NB4 (cell line): ENCODE results near the gene CD164L2.

ENCODE experiments used
- DNase-seq: peaks from one replicate; pipeline ENCODE4 v3.0.0; 2010; ENCODE audit warnings: low read depth
- H3K4me3 ChIP-seq: one replicate; pipeline ENCODE4 v1.5.1; 2011; ENCODE audit warnings: mild to moderate bottlenecking, low read depth, low read length, moderate library complexity
- CTCF ChIP-seq: IDR thresholded peaks from one replicate; pipeline ENCODE4 v1.5.1; 2012; ENCODE audit warnings: low read depth, low read length
- MAX ChIP-seq: IDR thresholded peaks from 2 replicates; pipeline ENCODE4 v1.6.1; 2011; ENCODE audit warnings: low read depth, low read length
- MYC ChIP-seq: IDR thresholded peaks from 2 replicates; pipeline ENCODE4 v1.6.1; 2011; ENCODE audit warnings: low read depth, low read length
- POLR2A ChIP-seq: IDR thresholded peaks from 2 replicates; pipeline ENCODE4 v1.6.1; 2011; ENCODE audit warnings: mild to moderate bottlenecking; ENCODE audit not compliant: insufficient read length; ENCODE audit errors: extremely low read depth

The CD164L2 gene

GRCh38 chr1:27383661-27384060 lies 528 bp upstream of the CD164L2 start:
- no peak for DNase-seq
- TF ChIP-seq POLR2A, result no peak
- no peak for TF ChIP-seq MAX
- no peak for TF ChIP-seq CTCF
- no peak overlapping the region for H3K4me3 ChIP-seq

- no peak for DNase-seq
- H3K4me3 ChIP-seq, result no peak overlapping the region
- TF ChIP-seq CTCF (no peak), MAX (no peak), POLR2A (no peak), MYC (no peak)
These were observed 967 bp downstream of the CD164L2 start for GRCh38 chr1:27381969-27382762.

- H3K4me3 ChIP-seq, result no peak overlapping the region
- TF ChIP-seq MYC (no peak), MAX (no peak), POLR2A (no peak), CTCF (no peak)
- DNase-seq, result no peak
These were observed 2.1 kb downstream of the CD164L2 start for GRCh38 chr1:27380766-27381733.

- no peak for DNase-seq
- H3K4me3 ChIP-seq, result no peak overlapping the region
- TF ChIP-seq CTCF, result no peak
- no peak for TF ChIP-seq MAX
- TF ChIP-seq POLR2A, result no peak
- TF ChIP-seq MYC, result no peak
These were observed 2.9 kb downstream of the CD164L2 start for GRCh38 chr1:27380224-27380623.

GRCh38 chr1:27379564-27380122 lies 3.5 kb downstream of the CD164L2 start:
- no peak for DNase-seq
- no peak for TF ChIP-seq POLR2A
- no peak for TF ChIP-seq MYC
- TF ChIP-seq CTCF, result no peak
- TF ChIP-seq MAX, result no peak
- H3K4me3 ChIP-seq, result no peak overlapping the region
